ENCODE results near the gene SNX32.

Gene SNX32

GRCh38 chr11:65882120-65883057 lies 48.6 kb downstream of the SNX32 start:
- H3K4me3 ChIP-seq (ENCODE audit: low read depth, low read length) = no peak overlapping the region
- ChIA-PET POLR2A (interaction anchor here (1.8 kb wide), 1 partner anchor 11 kb away, joined by 7 read pairs; the partner anchor contains the start of gene EFEMP2), CTCF (interaction anchor here (0.9 to 33.3 kb wide), 6 partner anchors 9 to 186 kb away, joined by 3 to 1090 read pairs (median 11); partner anchors contain the start of genes CCDC85B, CTSW, EFEMP2 and MUS81)
- no peak for DNase-seq (ENCODE audit: low read depth, low spot score)
- TF ChIP-seq CTCF (IDR thresholded peaks at IDR 0.05; ENCODE audit: insufficient read depth, low read length, missing control alignments) = no peak

- ChIA-PET POLR2A (interaction anchor here (1.1 kb wide), 1 partner anchor 35 kb away, joined by 3 read pairs; no protein-coding TSS in a partner anchor), CTCF (interaction anchor here (0.9 to 33.3 kb wide), 10 partner anchors 10 to 108 kb away, joined by 3 to 1090 read pairs (median 14); partner anchors contain the start of genes CTSW, EFEMP2, FOSL1 and SART1)
- no peak for TF ChIP-seq CTCF (IDR thresholded peaks at IDR 0.05; ENCODE audit: insufficient read depth, low read length, missing control alignments)
- no peak for DNase-seq (ENCODE audit: low read depth, low spot score)
- no peak overlapping the region for H3K4me3 ChIP-seq (ENCODE audit: low read depth, low read length)
Measured at GRCh38 chr11:65883058-65883761, 49.4 kb downstream of the SNX32 start.

GRCh38 chr11:65883786-65884715 lies 50.3 kb downstream of the SNX32 start:
- no peak for TF ChIP-seq CTCF (IDR thresholded peaks at IDR 0.05; ENCODE audit: insufficient read depth, low read length, missing control alignments)
- POLR2A ChIA-PET = interaction anchor here (1.1 to 1.7 kb wide), 4 partner anchors 10 to 34 kb away, joined by 3 to 5 read pairs (median 4); partner anchors contain the start of gene FOSL1

GRCh38 chr11:65884716-65885092 lies 50.9 kb downstream of the SNX32 start:
- no peak for DNase-seq (ENCODE audit: low read depth, low spot score)
- peak; percentile 100 for TF ChIP-seq CTCF (IDR thresholded peaks at IDR 0.05; ENCODE audit: insufficient read depth, low read length, missing control alignments)
- POLR2A ChIA-PET = interaction anchor here (0.9 to 1.7 kb wide), 6 partner anchors 11 to 34 kb away, joined by 3 to 5 read pairs (median 4); partner anchors contain the start of gene FOSL1
- CTCF ChIA-PET = interaction anchor here (0.7 to 33.3 kb wide), 43 partner anchors 9 to 268 kb away, joined by 3 to 1090 read pairs (median 6); partner anchors contain the start of genes BANF1, CATSPER1, CFL1 and CTSW
- H3K4me3 ChIP-seq (ENCODE audit: low read depth, low read length) = no peak overlapping the region; the same call in 1 of the 2 replicates

More at GRCh38 chr11:65883786-65884715, 50.3 kb downstream of the SNX32 start:
- DNase-seq (ENCODE audit: low read depth, low spot score) = no peak
- CTCF ChIA-PET = interaction anchor here (0.7 to 33.3 kb wide), 42 partner anchors 9 to 251 kb away, joined by 3 to 1090 read pairs (median 6); partner anchors contain the start of genes BANF1, CATSPER1, CFL1 and CTSW
- no peak overlapping the region for H3K4me3 ChIP-seq (ENCODE audit: low read depth, low read length)

DNA sequence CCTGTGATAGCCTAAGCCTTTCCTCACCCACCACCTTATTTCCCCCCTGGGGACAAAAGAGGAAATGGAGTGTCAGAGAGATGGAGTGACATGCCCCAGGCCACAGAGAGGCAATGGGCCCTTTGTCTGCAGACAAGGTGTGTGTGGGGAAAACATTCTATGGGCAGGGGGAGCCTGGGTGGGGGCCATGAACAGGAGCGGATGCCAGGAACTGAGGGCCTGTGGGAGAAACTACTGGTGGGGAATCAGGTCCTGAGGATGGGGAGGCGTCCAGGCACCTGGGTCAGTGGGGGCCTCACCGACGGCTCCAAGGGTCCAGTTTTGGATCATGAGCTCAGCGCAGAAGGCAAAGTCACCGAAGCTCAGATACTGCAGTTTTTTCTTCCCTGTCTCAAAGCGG lies 51.5 kb downstream of the SNX32 start:
- no peak overlapping the region for H3K4me3 ChIP-seq (ENCODE audit: low read depth, low read length)
- DNase-seq (ENCODE audit: low read depth, low spot score) = no peak
- CTCF ChIA-PET = interaction anchor here (0.8 to 33.3 kb wide), 40 partner anchors 8 to 269 kb away, joined by 3 to 1090 read pairs (median 6); partner anchors contain the start of genes BANF1, CATSPER1, CFL1 and CTSW
- POLR2A ChIA-PET = interaction anchor here (0.9 to 1.7 kb wide), 5 partner anchors 11 to 30 kb away, joined by 3 to 5 read pairs (median 4); partner anchors contain the start of gene FOSL1
- TF ChIP-seq CTCF (IDR thresholded peaks at IDR 0.05; ENCODE audit: insufficient read depth, low read length, missing control alignments) = no peak

All from AG04449 (cell line).